H9 (cell line): ENCODE data around the gene CHMP4A. TPM values are rescaled to one million over a fixed set of nuclear protein-coding genes. Genes with fewer than 3 reads are reported as not detected.

Experiments used
- DNase-seq: peaks from one replicate; pipeline ENCODE4 v3.0.0-alpha.2; 2017
- H2AFZ ChIP-seq: one replicate; pipeline ENCODE4 v1.6.1; 2013; ENCODE audit warnings: mild to moderate bottlenecking, low read length, control low read depth, moderate library complexity
- H2AK5ac ChIP-seq: 2 replicates; pipeline ENCODE4 v1.6.1; 2013; ENCODE audit warnings: low read length, control low read depth, mixed read lengths; ENCODE audit not compliant: insufficient read length
- H2BK120ac ChIP-seq: one replicate; pipeline ENCODE4 v1.6.1; 2013; ENCODE audit warnings: low read depth, mild to moderate bottlenecking, low read length, control low read depth, inconsistent platforms; ENCODE audit not compliant: poor library complexity, severe bottlenecking
- H2BK12ac ChIP-seq: 2 replicates; pipeline ENCODE4 v1.6.1; 2013; ENCODE audit warnings: low read length, control low read depth, mixed read lengths, low read depth; ENCODE audit not compliant: insufficient read length
- H2BK15ac ChIP-seq: 2 replicates; pipeline ENCODE4 v1.6.1; 2013; ENCODE audit warnings: low read depth, low read length, control low read depth
- H2BK20ac ChIP-seq: one replicate; pipeline ENCODE4 v1.6.1; 2013; ENCODE audit warnings: low read depth, mild to moderate bottlenecking, low read length, control low read depth, inconsistent platforms; ENCODE audit not compliant: poor library complexity, severe bottlenecking
- H2BK5ac ChIP-seq: 2 replicates; pipeline ENCODE4 v1.6.1; 2013; ENCODE audit warnings: low read length, control low read depth, mixed read lengths; ENCODE audit not compliant: insufficient read length
- H3K14ac ChIP-seq: 2 replicates; pipeline ENCODE4 v1.6.1; 2013; ENCODE audit warnings: low read length, control low read depth; ENCODE audit not compliant: insufficient read depth
- H3K18ac ChIP-seq: 2 replicates; pipeline ENCODE4 v1.6.1; 2013; ENCODE audit warnings: low read depth, mild to moderate bottlenecking, mixed read lengths, low read length, control low read depth; ENCODE audit not compliant: insufficient read length
- H3K23ac ChIP-seq: 2 replicates; pipeline ENCODE4 v1.6.1; 2013; ENCODE audit warnings: low read length, control low read depth, mixed read lengths, low read depth; ENCODE audit not compliant: insufficient read length
- H3K23me2 ChIP-seq: 2 replicates; pipeline ENCODE4 v1.6.1; 2013; ENCODE audit warnings: low read depth, mild to moderate bottlenecking, mixed read lengths, low read length, control low read depth; ENCODE audit not compliant: insufficient read length, poor library complexity, severe bottlenecking
- H3K27ac ChIP-seq: 2 replicates; pipeline ENCODE4 v1.5.1; 2013; ENCODE audit warnings: low read length, control low read depth, mixed read lengths, low read depth; ENCODE audit not compliant: insufficient read length
- H3K27me3 ChIP-seq: 2 replicates; pipeline ENCODE4 v1.6.1; 2013; ENCODE audit warnings: low read length, control low read depth, inconsistent platforms; ENCODE audit not compliant: insufficient read depth
- H3K4ac ChIP-seq: 2 replicates; pipeline ENCODE4 v1.6.1; 2013; ENCODE audit warnings: low read depth, mild to moderate bottlenecking, control low read depth, inconsistent platforms, low read length, moderate library complexity
- H3K4me1 ChIP-seq: 2 replicates; pipeline ENCODE4 v1.6.1; 2013; ENCODE audit warnings: low read length, control low read depth, inconsistent platforms; ENCODE audit not compliant: insufficient read depth
- H3K4me2 ChIP-seq: 2 replicates; pipeline ENCODE4 v1.6.1; 2013; ENCODE audit warnings: low read length, control low read depth, mixed read lengths; ENCODE audit not compliant: insufficient read length, insufficient read depth
- H3K56ac ChIP-seq: 2 replicates; pipeline ENCODE4 v1.6.1; 2013; ENCODE audit warnings: low read depth, mild to moderate bottlenecking, mixed read lengths, low read length, control low read depth; ENCODE audit not compliant: insufficient read length
- H3K79me1 ChIP-seq: 2 replicates; pipeline ENCODE4 v1.6.1; 2013; ENCODE audit warnings: low read depth, mild to moderate bottlenecking, moderate library complexity, low read length, control low read depth, inconsistent platforms; ENCODE audit not compliant: insufficient read depth, poor library complexity, severe bottlenecking
- H3K79me2 ChIP-seq: 2 replicates; pipeline ENCODE4 v1.6.1; 2013; ENCODE audit warnings: low read length, control low read depth, inconsistent platforms; ENCODE audit not compliant: insufficient read depth
- H3K9ac ChIP-seq: 2 replicates; pipeline ENCODE4 v1.6.1; 2013; ENCODE audit warnings: low read length, control low read depth, mixed read lengths; ENCODE audit not compliant: insufficient read length; ENCODE audit errors: extremely low read depth
- H3K9me3 ChIP-seq: one replicate; pipeline ENCODE4 v1.6.1; 2013; ENCODE audit warnings: low read depth, low read length, inconsistent platforms; ENCODE audit not compliant: control insufficient read depth
- H3T11ph ChIP-seq: one replicate; pipeline ENCODE4 v1.6.1; 2013; ENCODE audit warnings: mild to moderate bottlenecking, low read length, control low read depth, inconsistent platforms
- H4K20me1 ChIP-seq: one replicate; pipeline ENCODE4 v1.6.1; 2013; ENCODE audit not compliant: control insufficient read depth, insufficient read length, insufficient read depth
- H4K5ac ChIP-seq: 2 replicates; pipeline ENCODE4 v1.6.1; 2013; ENCODE audit warnings: low read depth, mild to moderate bottlenecking, mixed read lengths, low read length, control low read depth; ENCODE audit not compliant: insufficient read length
- H4K8ac ChIP-seq: replicated peaks from 2 replicates; pipeline ENCODE4 v1.6.1; 2013; ENCODE audit warnings: low read length, control low read depth, mixed read lengths, low read depth; ENCODE audit not compliant: insufficient read length
- H4K91ac ChIP-seq: 2 replicates; pipeline ENCODE4 v1.6.1; 2013; ENCODE audit warnings: low read depth, mild to moderate bottlenecking, moderate library complexity, mixed read lengths, low read length, control low read depth; ENCODE audit not compliant: insufficient read length
- H3K27ac Mint-ChIP-seq, 3 experiments: 2 replicates in 2 of 3; 3 replicates in 1 of 3; pipeline ENCODE4 v1.8.0; 2020 to 2021; ENCODE audit warnings: mixed read lengths in 3 of 3, mild to moderate bottlenecking in 1 of 3, moderate library complexity in 1 of 3
- H3K27me3 Mint-ChIP-seq: 2 replicates; pipeline ENCODE4 v1.8.0; 2021; ENCODE audit warnings: low read depth, mild to moderate bottlenecking, moderate library complexity, mixed read lengths
- H3K36me3 Mint-ChIP-seq, 3 experiments: 2 replicates in 2 of 3; 3 replicates in 1 of 3; pipeline ENCODE4 v1.8.0; 2020 to 2021; ENCODE audit warnings: low read depth in 3 of 3, mixed read lengths in 3 of 3; ENCODE audit not compliant: insufficient read depth in 1 of 3
- H3K4me1 Mint-ChIP-seq, 2 experiments: 2 replicates each; pipeline ENCODE4 v1.8.0; 2020; ENCODE audit warnings: mixed read lengths in 2 of 2
- H3K4me3 Mint-ChIP-seq, 2 experiments: 2 replicates in 1 of 2; 3 replicates in 1 of 2; pipeline ENCODE4 v1.8.0; 2020 to 2021; ENCODE audit warnings: mild to moderate bottlenecking in 2 of 2, mixed read lengths in 2 of 2, moderate library complexity in 1 of 2
- H3K9me3 Mint-ChIP-seq, 2 experiments: 2 replicates in 1 of 2; 3 replicates in 1 of 2; pipeline ENCODE4 v1.8.0; 2020; ENCODE audit warnings: mild to moderate bottlenecking in 2 of 2, mixed read lengths in 2 of 2, moderate library complexity in 1 of 2
- CTCF ChIP-seq: fragments of 200-600 bp; sonication (generic); conservative IDR thresholded peaks from 3 replicates; pipeline ENCODE4 v1.8.0; 2021; ENCODE audit warnings: antibody characterized with exemption, mild to moderate bottlenecking
- WGBS: extraction: QIAGEN DNeasy Blood & Tissue Kit; methylation state at CpG from one replicate; pipeline ENCODE4 v1.1.7; 2013; ENCODE audit warnings: missing lambda C conversion rate, low lambda C conversion rate, mixed read lengths; ENCODE audit not compliant: insufficient read length; ENCODE audit errors: extremely low coverage; 5-methylcytosine and 5-hydroxymethylcytosine counted together
- total RNA-seq: library from RNA; stranded (reverse); gene quantifications from 2 replicates; pipeline ENCODE4 v1.2.1, GENCODE V29; 2021

CHMP4A gene
- total RNA-seq, 1 experiment from 2014 or later = 46.2 TPM

- H3K27me3 Mint-ChIP-seq = no peaks in the 10 kb centered on the region; the same call in 1 of the 2 replicates
- Histone ChIP-seq H4K91ac (no peak within 1 kb of the TSS), H3K9ac (no peak within 1 kb of the TSS), H3K4me2 (peak within 1 kb of the TSS; percentile 31), H4K20me1 (no peaks in the 10 kb centered on the region), H3K79me1 (no peaks in the 10 kb centered on the region), H3K56ac (no peak within 1 kb of the TSS), H2BK120ac (no peak within 1 kb of the TSS), H2AK5ac (no peak within 1 kb of the TSS), H2BK5ac (no peak within 1 kb of the TSS), H3K27ac (no peak within 1 kb of the TSS), H3K9me3 (no peaks in the 10 kb centered on the region), H3K18ac (no peak within 1 kb of the TSS), H4K8ac (no peak within 1 kb of the TSS), H2AFZ (no peak within 1 kb of the TSS), H2BK20ac (no peak within 1 kb of the TSS), H3K79me2 (no peaks in the 10 kb centered on the region), H3K23ac (no peak within 1 kb of the TSS), H3T11ph (no peak within 1 kb of the TSS), H4K5ac (no peak within 1 kb of the TSS), H3K4me1 (no peaks in the 10 kb centered on the region), H3K4ac (no peak within 1 kb of the TSS), H2BK15ac (no peak within 1 kb of the TSS), H3K27me3 (no peaks in the 10 kb centered on the region), H3K23me2 (no peaks in the 10 kb centered on the region), H2BK12ac (no peak within 1 kb of the TSS), H3K14ac (0 out of 2 replicates have a peak within 1 kb of the TSS, but pooled peaks have one; percentile 30)
- H3K9me3 Mint-ChIP-seq = no peaks in the 10 kb centered on the region
- peak within 1 kb of the TSS; percentile 71 to 96 (median 81) for H3K27ac Mint-ChIP-seq
- peak; percentile 97 for DNase-seq
- peaks cover 21 to 65% (median 54%) of the 10 kb centered on the region in 3 experiments for H3K36me3 Mint-ChIP-seq
- H3K4me1 Mint-ChIP-seq = peaks cover 11 to 13% of the 10 kb centered on the region in 2 experiments
- WGBS = no CpG with 5 or more reads among the region's 12 CpGs
- H3K4me3 Mint-ChIP-seq = peak within 1 kb of the TSS; percentile 61 to 80
- peak; percentile 96 for TF ChIP-seq CTCF
These were observed 52.2 kb downstream of the CHMP4A start, which contains the start of gene IRF9 for GRCh38 chr14:24160850-24161804. IRF9 (plus strand) TSS chr14:24161265; CDS start chr14:24162145, 880 bp downstream.
